ENCODE results near the gene SEMA3D.

DNA sequence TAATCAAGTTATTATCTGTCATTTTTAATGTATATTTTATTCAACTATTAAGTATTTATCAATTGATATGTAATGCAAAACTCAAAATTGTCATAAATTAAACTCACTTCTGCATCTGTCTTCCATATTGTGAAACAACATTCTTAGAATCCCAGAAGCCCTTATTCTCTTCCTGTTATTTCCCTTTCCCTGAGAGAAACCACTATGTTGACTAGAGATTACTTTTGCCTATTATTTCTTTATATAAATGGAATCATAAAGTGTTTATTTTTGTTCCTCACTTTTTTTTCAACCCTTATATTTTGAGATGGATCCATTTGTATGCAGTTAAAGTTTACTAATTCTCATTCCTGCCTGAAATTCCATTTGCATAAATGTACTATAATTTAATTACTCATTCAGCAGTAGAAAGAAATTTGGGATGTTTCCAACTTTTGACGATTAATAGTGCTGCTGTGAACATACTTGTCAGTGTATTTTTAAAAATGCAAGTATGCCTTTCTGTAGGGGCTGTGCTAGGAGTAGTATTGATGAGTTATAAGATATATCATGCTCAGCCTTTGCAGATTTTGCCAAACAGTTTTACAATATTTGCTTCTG lies 211.2 kb downstream of the SEMA3D start:
- TF ChIP-seq, protein P1, sequence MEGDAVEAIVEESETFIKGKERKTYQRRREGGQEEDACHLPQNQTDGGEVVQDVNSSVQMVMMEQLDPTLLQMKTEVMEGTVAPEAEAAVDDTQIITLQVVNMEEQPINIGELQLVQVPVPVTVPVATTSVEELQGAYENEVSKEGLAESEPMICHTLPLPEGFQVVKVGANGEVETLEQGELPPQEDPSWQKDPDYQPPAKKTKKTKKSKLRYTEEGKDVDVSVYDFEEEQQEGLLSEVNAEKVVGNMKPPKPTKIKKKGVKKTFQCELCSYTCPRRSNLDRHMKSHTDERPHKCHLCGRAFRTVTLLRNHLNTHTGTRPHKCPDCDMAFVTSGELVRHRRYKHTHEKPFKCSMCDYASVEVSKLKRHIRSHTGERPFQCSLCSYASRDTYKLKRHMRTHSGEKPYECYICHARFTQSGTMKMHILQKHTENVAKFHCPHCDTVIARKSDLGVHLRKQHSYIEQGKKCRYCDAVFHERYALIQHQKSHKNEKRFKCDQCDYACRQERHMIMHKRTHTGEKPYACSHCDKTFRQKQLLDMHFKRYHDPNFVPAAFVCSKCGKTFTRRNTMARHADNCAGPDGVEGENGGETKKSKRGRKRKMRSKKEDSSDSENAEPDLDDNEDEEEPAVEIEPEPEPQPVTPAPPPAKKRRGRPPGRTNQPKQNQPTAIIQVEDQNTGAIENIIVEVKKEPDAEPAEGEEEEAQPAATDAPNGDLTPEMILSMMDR (IDR thresholded peaks at IDR 0.05; ENCODE audit: low read depth, low read length), result no peak
- TF ChIP-seq MYC (IDR thresholded peaks at IDR 0.05; ENCODE audit: low read depth, low read length) (no peak), POLR2A (IDR thresholded peaks at IDR 0.05; ENCODE audit: extremely low read depth, insufficient read length) (no peak)
- TF ChIP-seq, protein P2, sequence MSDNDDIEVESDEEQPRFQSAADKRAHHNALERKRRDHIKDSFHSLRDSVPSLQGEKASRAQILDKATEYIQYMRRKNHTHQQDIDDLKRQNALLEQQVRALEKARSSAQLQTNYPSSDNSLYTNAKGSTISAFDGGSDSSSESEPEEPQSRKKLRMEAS (IDR thresholded peaks at IDR 0.05; ENCODE audit: low read depth, low read length), result no peak
